WTC11 (cell line): Measurements from ENCODE around the gene ASCC3.

Experiments
- ATF1 ChIP-seq: sonication (generic); formaldehyde crosslinking; IDR thresholded peaks from 2 replicates; pipeline ENCODE4 v1.8.1; 2023; ENCODE audit warnings: mild to moderate bottlenecking, moderate library complexity, missing genetic modification reagents
- ATF3 ChIP-seq: sonication (generic); formaldehyde crosslinking; conservative IDR thresholded peaks from 2 replicates; pipeline ENCODE4 v1.8.1; 2022; ENCODE audit warnings: mild to moderate bottlenecking, missing genetic modification reagents
- CTCF ChIP-seq: fragments of 200-600 bp; IDR thresholded peaks from 2 replicates; pipeline ENCODE4 v1.8.0; 2022; ENCODE audit warnings: antibody characterized with exemption
- ELF4 ChIP-seq: sonication (generic); formaldehyde crosslinking; IDR thresholded peaks from 2 replicates; pipeline ENCODE4 v1.8.1; 2022; ENCODE audit warnings: low read depth, mild to moderate bottlenecking, moderate library complexity, missing genetic modification reagents
- HMGXB4 ChIP-seq: sonication (generic); formaldehyde crosslinking; IDR thresholded peaks from 2 replicates; pipeline ENCODE4 v1.8.1; 2023; ENCODE audit warnings: mild to moderate bottlenecking, moderate library complexity, missing genetic modification reagents
- IRF2 ChIP-seq: sonication (generic); formaldehyde crosslinking; IDR thresholded peaks from 2 replicates; pipeline ENCODE4 v1.8.0; 2022; ENCODE audit warnings: low read depth, missing genetic modification reagents, borderline replicate concordance
- NFYB ChIP-seq: sonication (generic); formaldehyde crosslinking; conservative IDR thresholded peaks from 2 replicates; pipeline ENCODE4 v1.8.0; 2022; ENCODE audit warnings: low read depth, missing genetic modification reagents
- SP1 ChIP-seq: sonication (generic); formaldehyde crosslinking; conservative IDR thresholded peaks from 2 replicates; pipeline ENCODE4 v1.8.1; 2022; ENCODE audit warnings: missing genetic modification reagents
- TEAD4 ChIP-seq: sonication (generic); formaldehyde crosslinking; IDR thresholded peaks from 2 replicates; pipeline ENCODE4 v1.8.0; 2022; ENCODE audit warnings: mild to moderate bottlenecking, missing genetic modification reagents
- USF2 ChIP-seq: sonication (generic); formaldehyde crosslinking; IDR thresholded peaks from 2 replicates; pipeline ENCODE4 v1.8.1; 2023; ENCODE audit warnings: mild to moderate bottlenecking, missing genetic modification reagents, moderate library complexity
- ZMAT4 ChIP-seq: fragments of 250-450 bp; sonication (Bioruptor Pico); IDR thresholded peaks from 2 replicates; pipeline ENCODE4 v1.9.0; 2021; ENCODE audit warnings: mild to moderate bottlenecking
- ZNF512 ChIP-seq: sonication (generic); formaldehyde crosslinking; IDR thresholded peaks from 2 replicates; pipeline ENCODE4 v1.8.1; 2022; ENCODE audit warnings: missing genetic modification reagents, borderline replicate concordance
- ZNF532 ChIP-seq: fragments of 250-450 bp; sonication (Bioruptor Pico); IDR thresholded peaks from 2 replicates; pipeline ENCODE4 v1.9.0; 2021; ENCODE audit warnings: mild to moderate bottlenecking, borderline replicate concordance
- ZNF671 ChIP-seq: fragments of 250-450 bp; sonication (Bioruptor Pico); IDR thresholded peaks from 2 replicates; pipeline ENCODE4 v1.8.0; 2021; ENCODE audit warnings: mild to moderate bottlenecking

- no peak for TF ChIP-seq HMGXB4 (CRISPR knock-in tag)
- no peak for TF ChIP-seq CTCF
- TF ChIP-seq ZNF532 (CRISPR knock-in tag) = no peak
- TF ChIP-seq ATF1 (CRISPR knock-in tag) = no peak
- no peak for TF ChIP-seq IRF2 (CRISPR knock-in tag)
- no peak for TF ChIP-seq ZNF512
- no peak for TF ChIP-seq SP1 (CRISPR knock-in tag)
- no peak for TF ChIP-seq USF2 (CRISPR knock-in tag)
- TF ChIP-seq ELF4 (CRISPR knock-in tag) = no peak
- no peak for TF ChIP-seq ATF3 (CRISPR knock-in tag)
- TF ChIP-seq NFYB = no peak
- TF ChIP-seq ZNF671 (CRISPR knock-in tag) = no peak
- no peak for TF ChIP-seq TEAD4
- TF ChIP-seq ZMAT4 (CRISPR knock-in tag) = no peak
Observed at GRCh38 chr6:100618351-100618671, 262.8 kb downstream of the ASCC3 start.
